HL-60 (cell line): Measurements from ENCODE around the gene NOXO1.

ENCODE experiments used
- DNase-seq, 2 experiments: peaks; one replicate each; pipeline ENCODE4 v3.0.0-alpha.2; 2010 to 2020; ENCODE audit warnings: low read depth in 1 of 2, low spot score in 1 of 2
- H3K27ac ChIP-seq: fragments of 250-450 bp; sonication (Bioruptor Pico); replicated peaks from 2 replicates; pipeline ENCODE4 v1.5.1; 2020; ENCODE audit warnings: mild to moderate bottlenecking, moderate library complexity
- H3K27me3 ChIP-seq: fragments of 250-450 bp; sonication (Bioruptor Pico); 2 replicates; pipeline ENCODE4 v1.5.1; 2021; ENCODE audit warnings: mild to moderate bottlenecking, moderate library complexity; ENCODE audit not compliant: insufficient read depth, poor library complexity, severe bottlenecking
- H3K4me3 ChIP-seq: replicated peaks from 2 replicates; pipeline ENCODE4 v1.5.1; 2011; ENCODE audit warnings: mild to moderate bottlenecking, control low read depth, low read length; ENCODE audit not compliant: insufficient read depth
- CTCF ChIP-seq: IDR thresholded peaks from one replicate; pipeline ENCODE4 v1.5.1; 2011; ENCODE audit warnings: low read length, control low read depth, inconsistent platforms; ENCODE audit not compliant: insufficient read depth
- GABPA ChIP-seq: IDR thresholded peaks from 2 replicates; pipeline ENCODE4 v1.6.1; 2012; ENCODE audit warnings: low read depth
- POLR2AphosphoS5 ChIP-seq: IDR thresholded peaks from 2 replicates; pipeline ENCODE4 v1.6.1; 2012; ENCODE audit warnings: low read depth
- REST ChIP-seq: IDR thresholded peaks from 2 replicates; pipeline ENCODE4 v1.6.1; 2012; ENCODE audit warnings: low read depth; ENCODE audit not compliant: insufficient replicate concordance
- SPI1 ChIP-seq: IDR thresholded peaks from 2 replicates; pipeline ENCODE4 v1.6.1; 2012; ENCODE audit warnings: low read depth, mild to moderate bottlenecking, borderline replicate concordance

NOXO1 gene

GRCh38 chr16:1979271-1980029, 1.8 kb downstream of the NOXO1 start:
- TF ChIP-seq SPI1 (no peak), GABPA (no peak), POLR2AphosphoS5 (no peak), REST (no peak), CTCF (no peak)
- Histone ChIP-seq H3K4me3 (no peak overlapping the region), H3K27me3 (peaks cover 29% of the 10 kb centered on the region), H3K27ac (no peak overlapping the region)
- DNase-seq, result no peak

- H3K4me3 ChIP-seq, result no peak overlapping the region
- H3K27ac ChIP-seq, result no peak overlapping the region
- no peak for TF ChIP-seq GABPA
- TF ChIP-seq CTCF, result no peak
- no peak for TF ChIP-seq POLR2AphosphoS5
- TF ChIP-seq REST, result no peak
- no peak for TF ChIP-seq SPI1
- H3K27me3 ChIP-seq, result peaks cover 29% of the 10 kb centered on the region
- no peak for DNase-seq
Measured at GRCh38 chr16:1978476-1979120, 2.7 kb downstream of the NOXO1 start.

- no peak overlapping the region for H3K27ac ChIP-seq
- DNase-seq, result no peak
- peaks cover 21% of the 10 kb centered on the region for H3K27me3 ChIP-seq
- H3K4me3 ChIP-seq, result no peak overlapping the region
- TF ChIP-seq CTCF, result no peak
- no peak for TF ChIP-seq REST
- TF ChIP-seq GABPA, result no peak
- TF ChIP-seq POLR2AphosphoS5, result no peak
- TF ChIP-seq SPI1, result no peak
Measured at GRCh38 chr16:1977875-1978268, 3.4 kb downstream of the NOXO1 start.
